PC-3 (cell line): Measurements from ENCODE around the gene DOCK4. TPM values are rescaled to one million over a fixed set of nuclear protein-coding genes. Genes with fewer than 3 reads are reported as not detected.

Source experiments
- ATAC-seq: fragments of 200-7000 bp; cut with Tn5 transposase; 2 replicates; pipeline ENCODE4 v1.9.1; 2020; ENCODE audit warnings: mild to moderate bottlenecking, moderate library complexity
- BruUV-seq: library from RNA; stranded (reverse); fragments of 400-500 nt; replicated peaks from 2 replicates; lab custom pipeline; 2021; lab: Mats Ljungman, UMichigan
- CTCF ChIA-PET: fragments of 300-600 bp; sonication (Branson Sonifier 250); formaldehyde crosslinking; loops from one replicate; lab custom pipeline; 2022; ENCODE audit warnings: antibody characterized with exemption; lab: Charles Lee
- POLR2A ChIA-PET: fragments of 300-600 bp; sonication (Branson Sonifier 250); formaldehyde crosslinking; loops from one replicate; lab custom pipeline; 2022; ENCODE audit warnings: antibody characterized with exemption; ENCODE audit not compliant: unreplicated experiment; lab: Charles Lee
- DNase-seq: peaks from one replicate; pipeline ENCODE4 v3.0.0-alpha.2; 2015
- H2AFZ ChIP-seq: fragments of 300-600 bp; sonication (generic); 2 replicates; pipeline ENCODE4 v1.6.0; 2016; ENCODE audit warnings: antibody characterized with exemption, low read length
- H3F3A ChIP-seq: fragments of 300-600 bp; sonication (generic); one replicate; pipeline ENCODE4 v1.6.0; 2017; ENCODE audit warnings: antibody characterized with exemption, low read length, control low read depth, mild to moderate bottlenecking; ENCODE audit not compliant: unreplicated experiment
- H3K27ac ChIP-seq: fragments of 300-600 bp; sonication (generic); 2 replicates; pipeline ENCODE4 v1.5.1; 2016; ENCODE audit warnings: mild to moderate bottlenecking, low read length
- H3K27me3 ChIP-seq: fragments of 300-600 bp; sonication (generic); 2 replicates; pipeline ENCODE4 v1.6.1; 2016; ENCODE audit warnings: low read length, mixed read lengths
- H3K36me3 ChIP-seq: fragments of 300-600 bp; sonication (generic); 2 replicates; pipeline ENCODE4 v1.6.1; 2016; ENCODE audit warnings: low read depth, mixed run types, low read length, mixed read lengths
- H3K4me1 ChIP-seq: fragments of 300-600 bp; sonication (generic); 2 replicates; pipeline ENCODE4 v1.5.1; 2016; ENCODE audit warnings: low read length; ENCODE audit not compliant: insufficient read depth
- H3K4me2 ChIP-seq: fragments of 300-600 bp; sonication (generic); 2 replicates; pipeline ENCODE4 v1.6.0; 2016; ENCODE audit warnings: low read length
- H3K4me3 ChIP-seq: fragments of 300-600 bp; sonication (generic); 2 replicates; pipeline ENCODE4 v1.5.1; 2016; ENCODE audit warnings: mild to moderate bottlenecking, low read length, mixed read lengths
- H3K79me2 ChIP-seq: fragments of 300-600 bp; sonication (generic); 2 replicates; pipeline ENCODE4 v1.6.1; 2017; ENCODE audit warnings: low read length, mixed read lengths
- H3K9ac ChIP-seq: fragments of 300-600 bp; sonication (generic); 2 replicates; pipeline ENCODE4 v1.6.0; 2016; ENCODE audit warnings: mild to moderate bottlenecking, low read length
- H3K9me2 ChIP-seq: fragments of 300-600 bp; sonication (generic); replicated peaks from 2 replicates; pipeline ENCODE4 v1.6.1; 2016; ENCODE audit warnings: mixed run types, low read length, mixed read lengths
- H3K9me3 ChIP-seq: fragments of 300-600 bp; sonication (generic); 2 replicates; pipeline ENCODE4 v1.6.1; 2016; ENCODE audit warnings: low read length, mixed read lengths
- H4K20me1 ChIP-seq: fragments of 300-600 bp; sonication (generic); 2 replicates; pipeline ENCODE4 v1.6.1; 2016; ENCODE audit warnings: low read length, mixed read lengths
- CTCF ChIP-seq: fragments of 300-600 bp; sonication (generic); conservative IDR thresholded peaks from 2 replicates; pipeline ENCODE4 v1.5.1; 2017; ENCODE audit warnings: antibody characterized with exemption, low read depth, mild to moderate bottlenecking, low read length
- EZH2 ChIP-seq: fragments of 300-600 bp; sonication (generic); IDR thresholded peaks from one replicate; pipeline ENCODE4 v1.6.1; 2017; ENCODE audit warnings: antibody characterized with exemption, mild to moderate bottlenecking, low read length; ENCODE audit not compliant: unreplicated experiment
- EZH2phosphoT487 ChIP-seq: fragments of 300-600 bp; sonication (generic); IDR thresholded peaks from 2 replicates; pipeline ENCODE4 v1.6.1; 2018; ENCODE audit warnings: mild to moderate bottlenecking, antibody characterized with exemption, low read length, borderline replicate concordance
- intact Hi-C: fragments of 100-400 bp; cut with micrococcal nuclease; formaldehyde crosslinking; loops from 2 replicates; pipeline ENCODE4 v1.9.0; 2023
- total RNA-seq: library from RNA; depleted of rRNA; stranded (reverse); fragments of >200 nt; gene quantifications from 2 replicates; pipeline ENCODE4 v1.2.3, GENCODE V29; 2014

DOCK4 gene
- total RNA-seq, 1 experiment from 2014 or later, result 25.4 TPM

GRCh38 chr7:112093409-112093808, 112.8 kb downstream of the DOCK4 start:
- Histone ChIP-seq H3F3A (no peaks in the 10 kb centered on the region), H3K27me3 (no peaks in the 10 kb centered on the region), H3K4me3 (no peak overlapping the region), H3K4me1 (peaks cover 12% of the 10 kb centered on the region), H2AFZ (no peak overlapping the region), H3K79me2 (peaks cover 18% of the 10 kb centered on the region), H3K36me3 (no peaks in the 10 kb centered on the region), H4K20me1 (no peaks in the 10 kb centered on the region), H3K9me2 (no peaks in the 10 kb centered on the region), H3K9me3 (no peaks in the 10 kb centered on the region), H3K4me2 (no peak overlapping the region), H3K27ac (no peak overlapping the region), H3K9ac (no peak overlapping the region)
- DNase-seq, result no peak
- ChIA-PET POLR2A (no interaction called here), CTCF (no interaction called here)
- intact Hi-C loops, result no loop called here
- TF ChIP-seq CTCF, result no peak
- TF ChIP-seq EZH2phosphoT487, result no peak
- no peak for ATAC-seq
- no TSS peak for BruUV-seq

DNA sequence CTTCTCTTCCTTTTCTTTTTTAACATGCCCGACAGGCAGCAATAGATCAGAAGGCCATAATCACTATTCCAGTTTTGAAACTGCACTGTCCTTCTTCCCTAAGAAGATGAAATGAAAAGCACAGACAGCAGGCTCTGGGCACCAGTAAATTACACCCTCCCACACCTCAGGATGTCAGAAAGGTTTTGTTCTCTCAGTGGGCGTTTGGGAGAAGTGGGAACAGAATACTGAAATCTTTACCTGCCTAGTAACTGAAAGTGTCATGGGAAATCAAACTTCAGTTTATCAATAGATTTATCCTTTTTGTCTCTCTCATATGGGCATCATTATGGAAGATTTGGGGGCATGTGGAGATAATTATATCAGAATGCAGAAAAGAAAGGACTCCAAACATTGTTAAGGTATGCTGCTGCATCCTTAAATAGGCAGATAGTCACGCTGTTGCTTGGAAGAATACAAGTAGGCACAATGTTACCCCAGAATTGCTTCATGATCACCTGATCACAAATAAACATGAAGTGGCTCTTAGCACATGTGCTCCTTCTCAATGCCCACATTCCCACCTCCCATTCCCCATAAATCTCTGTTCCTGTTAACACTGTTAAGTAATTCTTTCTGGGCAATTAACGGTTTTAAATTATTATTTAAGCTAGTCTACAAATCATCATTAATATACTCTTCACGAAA, 113.3 kb downstream of the DOCK4 start:
- Histone ChIP-seq H3F3A (no peaks in the 10 kb centered on the region), H4K20me1 (no peaks in the 10 kb centered on the region), H3K36me3 (no peaks in the 10 kb centered on the region), H3K27me3 (no peaks in the 10 kb centered on the region), H3K9me3 (no peaks in the 10 kb centered on the region), H3K4me1 (peaks cover 13% of the 10 kb centered on the region), H3K9me2 (no peaks in the 10 kb centered on the region), H2AFZ (no peak overlapping the region), H3K4me2 (no peak overlapping the region), H3K79me2 (peaks cover 19% of the 10 kb centered on the region), H3K27ac (no peak overlapping the region), H3K9ac (no peak overlapping the region), H3K4me3 (no peak overlapping the region)
- TF ChIP-seq CTCF (no peak), EZH2 (no peak), EZH2phosphoT487 (no peak)
- DNase-seq, result no peak
- no TSS peak for BruUV-seq
- no peak for ATAC-seq
- intact Hi-C loops, result no loop called here
- ChIA-PET CTCF (no interaction called here), POLR2A (no interaction called here)

DNA sequence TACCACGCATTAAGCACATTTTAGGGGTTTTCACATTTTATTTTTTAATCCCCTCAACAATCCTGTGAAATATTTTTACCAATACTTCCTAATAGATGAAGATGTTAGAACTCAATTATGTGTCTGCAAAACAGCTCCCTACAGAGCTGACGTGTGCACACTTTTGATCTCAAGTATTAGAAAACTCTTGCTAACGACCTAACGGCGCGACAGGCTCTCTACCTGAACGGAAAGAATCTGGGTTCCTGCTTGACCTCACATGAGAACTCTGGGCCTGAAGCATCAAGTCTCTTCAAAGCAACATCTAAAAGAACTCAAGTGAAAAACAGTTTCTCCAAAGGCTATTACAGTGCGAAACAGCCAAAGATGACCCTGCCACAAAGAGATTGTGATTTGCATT, 113.9 kb downstream of the DOCK4 start:
- Histone ChIP-seq H3K9me3 (no peaks in the 10 kb centered on the region), H3K79me2 (peaks cover 22% of the 10 kb centered on the region), H3K27ac (no peak overlapping the region), H3K27me3 (no peaks in the 10 kb centered on the region), H3K36me3 (no peaks in the 10 kb centered on the region), H2AFZ (no peak overlapping the region), H3K9ac (no peak overlapping the region), H3K4me3 (no peak overlapping the region), H3K4me1 (peaks cover 14% of the 10 kb centered on the region), H4K20me1 (no peaks in the 10 kb centered on the region), H3K9me2 (no peaks in the 10 kb centered on the region), H3K4me2 (no peak overlapping the region), H3F3A (no peaks in the 10 kb centered on the region)
- intact Hi-C loops, result no loop called here
- DNase-seq (no peak), ATAC-seq (no peak)
- BruUV-seq, result no TSS peak
- no peak for TF ChIP-seq EZH2phosphoT487
- TF ChIP-seq EZH2, result no peak
- no peak for TF ChIP-seq CTCF
- ChIA-PET CTCF (no interaction called here), POLR2A (no interaction called here)
